ENCODE measurements around the gene RNF123. TPM values are rescaled to one million over a fixed set of nuclear protein-coding genes. Genes with fewer than 3 reads are reported as not detected.
"Not testable (repeated sequence)": the region's sequence is repeated elsewhere in the genome, so short reads cannot be mapped to it uniquely, and the experiment has no call there.

RNF123 gene
- total RNA-seq, 1 donor from 2014 or later = 25.8 TPM

GRCh38 chr3:49745986-49746385 is 56.6 kb downstream of the RNF123 start:
- Histone ChIP-seq H3K9me3 (no peaks in the 10 kb centered on the region), H3K27ac (no peak overlapping the region), H3K36me3 (peaks cover 0 to 21% of the 10 kb centered on the region in 2 donors), H3K27me3 (no peaks in the 10 kb centered on the region), H3K4me3 (no peak overlapping the region), H3K4me1 (no peaks in the 10 kb centered on the region)
- no peak for DNase-seq (ENCODE audit: extremely low spot score in 2 of 2)
- no peak for TF ChIP-seq CTCF (IDR thresholded peaks at IDR 0.05)
- TF ChIP-seq POLR2AphosphoS5 (IDR thresholded peaks at IDR 0.05; ENCODE audit: insufficient read depth in 1 of 2, low read depth in 1 of 2) = no peak
- no peak for TF ChIP-seq POLR2A (IDR thresholded peaks at IDR 0.05)
- intact Hi-C loops (cut with DNase I) = no loop called here

GRCh38 chr3:49747792-49748480 is 58.6 kb downstream of the RNF123 start:
- Histone ChIP-seq H3K4me1 (no peaks in the 10 kb centered on the region), H3K4me3 (no peak overlapping the region), H3K27ac (no peak overlapping the region), H3K27me3 (no peaks in the 10 kb centered on the region), H3K9me3 (no peaks in the 10 kb centered on the region), H3K36me3 (peaks cover 0 to 15% of the 10 kb centered on the region in 2 donors)
- TF ChIP-seq POLR2A (IDR thresholded peaks at IDR 0.05) = no peak
- no peak for DNase-seq (ENCODE audit: extremely low spot score in 2 of 2)
- intact Hi-C loops (cut with DNase I) = no loop called here

- H3K4me1 ChIP-seq; H3K9me3 ChIP-seq; H3K36me3 ChIP-seq; DNase-seq (ENCODE audit: extremely low spot score in 2 of 2); H3K4me3 ChIP-seq; H3K27me3 ChIP-seq; intact Hi-C loops (cut with DNase I); H3K27ac ChIP-seq: not testable (repeated sequence)
Observed at GRCh38 chr3:49748874-49749273, 59.5 kb downstream of the RNF123 start.

- DNase-seq (ENCODE audit: extremely low spot score in 2 of 2) = no peak
- H3K4me1 ChIP-seq = peaks cover 14% of the 10 kb centered on the region
- intact Hi-C loops (cut with DNase I) = no loop called here
Observed at GRCh38 chr3:49750056-49750455, 60.7 kb downstream of the RNF123 start.

GRCh38 chr3:49751501-49751900 is 62.1 kb downstream of the RNF123 start:
- Histone ChIP-seq H3K4me3 (no peak overlapping the region), H3K9me3 (no peaks in the 10 kb centered on the region), H3K36me3 (peaks cover 0 to 5% of the 10 kb centered on the region in 2 donors), H3K4me1 (peaks cover 19% of the 10 kb centered on the region), H3K27ac (no peak overlapping the region), H3K27me3 (no peaks in the 10 kb centered on the region)
- intact Hi-C loops (cut with DNase I) = no loop called here
- no peak for DNase-seq (ENCODE audit: extremely low spot score in 2 of 2)
- TF ChIP-seq POLR2AphosphoS5 (IDR thresholded peaks at IDR 0.05; ENCODE audit: insufficient read depth in 1 of 2, low read depth in 1 of 2) (no peak), CTCF (IDR thresholded peaks at IDR 0.05) (no peak), POLR2A (IDR thresholded peaks at IDR 0.05) (no peak)

More at GRCh38 chr3:49750056-49750455, 60.7 kb downstream of the RNF123 start:
- Histone ChIP-seq H3K9me3 (no peaks in the 10 kb centered on the region), H3K36me3 (peaks cover 0 to 5% of the 10 kb centered on the region in 2 donors), H3K4me3 (no peak overlapping the region), H3K27ac (no peak overlapping the region), H3K27me3 (no peaks in the 10 kb centered on the region)
- TF ChIP-seq CTCF (IDR thresholded peaks at IDR 0.05) = no peak
- TF ChIP-seq POLR2AphosphoS5 (IDR thresholded peaks at IDR 0.05; ENCODE audit: insufficient read depth in 1 of 2, low read depth in 1 of 2) = no peak
- no peak for TF ChIP-seq POLR2A (IDR thresholded peaks at IDR 0.05)

- Histone ChIP-seq H3K4me1 (peaks cover 27% of the 10 kb centered on the region), H3K27ac (no peak overlapping the region), H3K9me3 (no peaks in the 10 kb centered on the region), H3K27me3 (no peaks in the 10 kb centered on the region), H3K36me3 (no peaks in the 10 kb centered on the region), H3K4me3 (no peak overlapping the region)
- TF ChIP-seq POLR2AphosphoS5 (IDR thresholded peaks at IDR 0.05; ENCODE audit: insufficient read depth in 1 of 2, low read depth in 1 of 2) = no peak
- no peak for TF ChIP-seq POLR2A (IDR thresholded peaks at IDR 0.05)
- DNase-seq (ENCODE audit: extremely low spot score in 2 of 2) = no peak
- intact Hi-C loops (cut with DNase I) = no loop called here
Observed at GRCh38 chr3:49754536-49754935, 65.2 kb downstream of the RNF123 start.

All from vagina (tissue), 2 donors.